Upper lobe of right lung (tissue), 1 donor: ENCODE results near the gene EXOC4. TPM values are rescaled to one million over a fixed set of nuclear protein-coding genes. Genes with fewer than 3 reads are reported as not detected.

Experiments used
- ATAC-seq: fragments of 200-7000 bp; cut with Tn5 transposase; one replicate; pipeline ENCODE4 v1.9.1; 2020; ENCODE audit warnings: mild to moderate bottlenecking, moderate library complexity
- DNase-seq: peaks from one replicate; pipeline ENCODE4 v3.0.0-alpha.2; 2020
- H3K27ac ChIP-seq: fragments of 200-600 bp; one replicate; pipeline ENCODE4 v1.8.0; 2022
- H3K27me3 ChIP-seq: fragments of 200-600 bp; one replicate; pipeline ENCODE4 v1.8.0; 2022; ENCODE audit warnings: mild to moderate bottlenecking
- H3K36me3 ChIP-seq: fragments of 200-600 bp; one replicate; pipeline ENCODE4 v1.8.0; 2022
- H3K4me1 ChIP-seq: fragments of 200-600 bp; one replicate; pipeline ENCODE4 v1.8.0; 2022
- H3K4me3 ChIP-seq: fragments of 200-600 bp; one replicate; pipeline ENCODE4 v1.8.0; 2022; ENCODE audit warnings: mild to moderate bottlenecking
- H3K9me3 ChIP-seq: fragments of 200-600 bp; one replicate; pipeline ENCODE4 v1.8.0; 2022
- intact Hi-C: fragments of 100-400 bp; cut with DNase I; formaldehyde crosslinking; loops from one replicate; pipeline ENCODE4 v1.11.0; 2022
- total RNA-seq: library from RNA; stranded (reverse); fragmentation: NEBNext Ultra II Directional; extraction: Animal tissue kit (Norgen Biotek cat#: 25700); gene quantifications from one replicate; pipeline ENCODE4 v1.2.1, GENCODE V29; 2021
- TF ChIP-seq, protein P1 (sequence below): fragments of 200-600 bp; IDR thresholded peaks from one replicate; pipeline ENCODE4 v1.8.0; 2022; ENCODE audit warnings: antibody characterized with exemption
- donor health status: DM: no; HTN: yes; CAD: no; lungs with severe emphysema.

EXOC4 gene
- total RNA-seq, 1 donor from 2014 or later: 73.5 TPM

DNA sequence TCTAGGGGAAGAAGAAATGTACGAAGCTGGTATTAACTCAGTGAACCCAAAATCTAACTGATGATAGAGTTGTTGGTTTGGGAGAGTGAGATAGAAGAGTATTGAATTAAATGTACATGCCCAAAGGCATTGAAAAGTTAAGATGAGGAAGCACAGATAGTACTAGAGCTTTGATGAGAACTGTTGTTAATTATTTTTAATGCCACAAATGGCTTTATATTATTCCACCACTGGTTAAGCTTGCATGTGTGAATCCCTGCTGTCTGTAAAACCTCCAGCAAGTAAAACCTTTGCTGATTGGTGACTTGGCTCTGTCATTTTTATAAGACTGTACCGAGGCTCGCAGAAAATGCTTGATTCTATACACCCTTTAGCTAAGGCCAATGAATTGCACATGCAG lies 491.6 kb downstream of the EXOC4 start:
- no peaks in the 10 kb centered on the region for H3K9me3 ChIP-seq
- no peak overlapping the region for H3K4me3 ChIP-seq
- H3K27me3 ChIP-seq: no peaks in the 10 kb centered on the region
- no peaks in the 10 kb centered on the region for H3K36me3 ChIP-seq
- H3K4me1 ChIP-seq: no peaks in the 10 kb centered on the region
- intact Hi-C loops: no loop called here
- ATAC-seq (no peak), DNase-seq (no peak)
- TF ChIP-seq, protein P1, sequence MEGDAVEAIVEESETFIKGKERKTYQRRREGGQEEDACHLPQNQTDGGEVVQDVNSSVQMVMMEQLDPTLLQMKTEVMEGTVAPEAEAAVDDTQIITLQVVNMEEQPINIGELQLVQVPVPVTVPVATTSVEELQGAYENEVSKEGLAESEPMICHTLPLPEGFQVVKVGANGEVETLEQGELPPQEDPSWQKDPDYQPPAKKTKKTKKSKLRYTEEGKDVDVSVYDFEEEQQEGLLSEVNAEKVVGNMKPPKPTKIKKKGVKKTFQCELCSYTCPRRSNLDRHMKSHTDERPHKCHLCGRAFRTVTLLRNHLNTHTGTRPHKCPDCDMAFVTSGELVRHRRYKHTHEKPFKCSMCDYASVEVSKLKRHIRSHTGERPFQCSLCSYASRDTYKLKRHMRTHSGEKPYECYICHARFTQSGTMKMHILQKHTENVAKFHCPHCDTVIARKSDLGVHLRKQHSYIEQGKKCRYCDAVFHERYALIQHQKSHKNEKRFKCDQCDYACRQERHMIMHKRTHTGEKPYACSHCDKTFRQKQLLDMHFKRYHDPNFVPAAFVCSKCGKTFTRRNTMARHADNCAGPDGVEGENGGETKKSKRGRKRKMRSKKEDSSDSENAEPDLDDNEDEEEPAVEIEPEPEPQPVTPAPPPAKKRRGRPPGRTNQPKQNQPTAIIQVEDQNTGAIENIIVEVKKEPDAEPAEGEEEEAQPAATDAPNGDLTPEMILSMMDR: no peak
- no peak overlapping the region for H3K27ac ChIP-seq

DNA sequence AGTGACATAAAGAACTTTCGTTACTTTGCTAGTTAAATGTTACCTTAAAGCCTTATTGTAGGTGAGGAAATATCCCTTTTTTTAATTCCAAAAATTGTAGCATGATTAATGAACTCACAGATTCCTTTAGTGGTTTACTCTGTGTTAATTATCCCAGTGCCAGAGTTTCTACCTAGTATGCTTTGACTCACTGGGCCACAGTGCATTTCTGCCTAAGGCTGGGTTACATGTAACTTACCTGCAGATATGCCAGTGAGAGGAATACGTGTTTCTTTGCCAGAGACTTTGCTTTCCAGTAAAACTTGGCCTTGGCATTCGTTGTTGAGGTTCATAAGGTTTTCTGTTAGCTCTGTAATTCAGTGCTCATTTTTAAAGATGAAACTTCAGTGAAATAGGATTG lies 493.4 kb downstream of the EXOC4 start:
- Histone ChIP-seq H3K4me1 (no peaks in the 10 kb centered on the region), H3K4me3 (no peak overlapping the region), H3K9me3 (no peaks in the 10 kb centered on the region), H3K36me3 (no peaks in the 10 kb centered on the region), H3K27me3 (no peaks in the 10 kb centered on the region), H3K27ac (no peak overlapping the region)
- DNase-seq (no peak), ATAC-seq (no peak)
- intact Hi-C loops: no loop called here
- TF ChIP-seq, protein P1: no peak

DNA sequence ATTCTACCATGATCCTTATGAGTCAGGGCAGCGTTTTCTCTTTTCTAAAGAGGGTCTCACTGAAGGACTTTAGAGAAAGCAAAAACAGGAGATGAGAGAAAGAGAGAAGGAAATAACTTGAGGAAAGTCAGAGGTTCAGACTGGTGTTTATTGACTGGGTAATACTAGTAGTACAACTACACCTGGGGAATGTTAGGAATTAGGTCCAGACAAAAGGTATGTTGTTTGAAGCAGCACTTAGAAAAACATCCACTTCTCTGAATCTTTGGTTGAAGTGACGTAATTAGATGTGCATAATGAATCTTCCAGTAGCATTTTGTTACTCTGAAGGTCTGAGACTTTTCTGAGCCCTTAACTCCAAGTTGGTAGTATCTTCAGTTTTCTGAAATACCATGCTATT lies 494.0 kb downstream of the EXOC4 start:
- Histone ChIP-seq H3K27ac (no peak overlapping the region), H3K27me3 (no peaks in the 10 kb centered on the region), H3K4me1 (no peaks in the 10 kb centered on the region), H3K4me3 (no peak overlapping the region), H3K9me3 (no peaks in the 10 kb centered on the region), H3K36me3 (no peaks in the 10 kb centered on the region)
- intact Hi-C loops: no loop called here
- TF ChIP-seq, protein P1: no peak
- peak; percentile 57 for ATAC-seq
- no peak for DNase-seq

DNA sequence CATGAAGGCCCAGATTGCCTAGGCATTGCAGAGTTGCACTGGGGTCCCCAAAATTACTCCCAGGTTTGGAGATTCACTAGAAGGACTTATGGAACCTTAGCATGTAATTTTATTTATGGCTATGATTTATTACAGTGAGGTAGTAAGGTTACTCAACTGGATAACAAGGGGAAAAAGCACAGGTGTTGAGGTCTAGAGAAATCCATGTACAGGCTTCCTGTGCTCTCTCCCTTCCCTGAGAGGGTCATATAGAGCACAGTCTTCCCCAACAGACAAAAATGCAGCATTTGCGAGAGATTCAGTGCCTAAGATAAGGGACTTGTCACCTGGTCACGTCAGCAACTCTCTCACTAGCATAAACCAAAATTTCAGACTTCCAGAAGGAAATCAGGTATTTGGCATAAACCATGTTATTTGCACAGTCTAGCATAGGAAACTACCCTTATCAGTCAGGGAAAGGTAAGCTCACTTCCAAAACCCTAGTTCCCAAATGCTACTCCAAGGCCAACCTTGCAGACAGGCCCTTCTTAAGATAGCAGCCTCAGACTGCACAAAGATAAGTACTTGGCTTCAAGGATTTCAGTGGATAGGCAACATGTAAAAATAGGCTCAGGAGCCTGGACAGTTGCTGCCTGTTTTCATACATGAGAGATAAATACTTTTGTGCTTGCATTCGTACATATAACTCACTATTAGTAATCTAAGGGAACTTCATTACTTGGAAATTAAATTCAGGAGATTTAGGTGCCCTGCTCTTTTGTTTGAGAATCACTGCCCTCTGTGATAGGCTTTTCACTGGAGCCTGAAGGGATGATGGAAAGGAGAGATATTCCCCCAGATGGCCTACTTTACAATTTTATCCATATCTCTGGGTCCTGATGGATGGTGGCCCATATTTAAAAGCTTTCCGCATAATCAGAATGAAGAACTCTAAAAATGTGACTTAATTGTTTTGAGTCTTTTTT lies 495.8 kb downstream of the EXOC4 start:
- TF ChIP-seq, protein P1: no peak
- peak; percentile 33 for ATAC-seq
- Histone ChIP-seq H3K27me3 (no peaks in the 10 kb centered on the region), H3K4me3 (no peak overlapping the region), H3K27ac (no peak overlapping the region), H3K36me3 (no peaks in the 10 kb centered on the region), H3K4me1 (no peaks in the 10 kb centered on the region), H3K9me3 (no peaks in the 10 kb centered on the region)
- DNase-seq: no peak
- intact Hi-C loops: no loop called here

DNA sequence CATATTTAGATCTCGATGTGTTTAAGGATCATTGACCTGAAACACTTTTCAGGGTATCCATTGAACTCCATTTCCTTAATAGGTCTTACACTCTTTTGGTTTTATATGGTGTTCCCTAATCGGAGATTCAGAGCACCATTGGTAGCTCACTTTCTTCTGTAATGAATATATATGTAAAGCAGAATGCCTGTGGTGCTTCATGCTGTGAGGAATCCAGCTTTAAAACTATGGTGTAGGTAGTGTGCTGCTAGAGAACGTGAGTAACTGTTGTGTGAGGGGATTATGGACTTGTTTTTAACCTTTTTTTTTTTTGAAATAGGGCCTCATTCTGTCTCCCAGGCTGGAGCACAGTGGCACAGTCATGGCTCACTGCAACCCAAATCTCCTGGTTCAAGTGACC lies 497.4 kb downstream of the EXOC4 start:
- ATAC-seq (no peak), DNase-seq (no peak)
- Histone ChIP-seq H3K27me3 (no peaks in the 10 kb centered on the region), H3K36me3 (no peaks in the 10 kb centered on the region), H3K4me1 (no peaks in the 10 kb centered on the region), H3K9me3 (no peaks in the 10 kb centered on the region), H3K4me3 (no peak overlapping the region), H3K27ac (no peak overlapping the region)
- TF ChIP-seq, protein P1: no peak
- intact Hi-C loops: no loop called here
